ENCODE results near the gene VPS41. TPM values are rescaled to one million over a fixed set of nuclear protein-coding genes. Genes with fewer than 3 reads are reported as not detected.

VPS41 gene
- total RNA-seq, 2 experiments from 2014 or later = 23.2 to 46.1 TPM

DNA sequence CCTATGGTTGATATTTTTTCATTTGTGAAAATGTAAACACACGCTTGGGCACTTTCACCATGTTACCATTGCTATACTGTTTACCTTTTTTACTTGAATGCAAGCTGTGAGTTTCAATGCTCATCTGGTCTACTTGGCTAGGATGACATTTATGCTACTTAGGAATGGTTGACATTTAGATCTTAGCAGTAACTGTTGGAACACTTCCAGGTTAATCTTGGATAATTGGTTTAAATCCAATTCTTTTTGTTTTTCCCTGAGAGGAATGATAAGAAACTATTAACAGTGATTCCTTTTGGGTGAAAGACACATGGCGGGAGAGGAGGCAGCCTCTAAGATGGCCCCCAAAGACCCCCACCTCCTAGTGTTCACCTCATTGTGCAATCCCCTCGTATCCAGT is 226.4 kb downstream of the VPS41 start:
- Histone ChIP-seq H3K9me2 (ENCODE audit: insufficient read depth, low read length) (no peaks in the 10 kb centered on the region), H2AFZ (ENCODE audit: low read length) (no peak overlapping the region)
- DNase-seq (ENCODE audit: low spot score) = no peak

DNA sequence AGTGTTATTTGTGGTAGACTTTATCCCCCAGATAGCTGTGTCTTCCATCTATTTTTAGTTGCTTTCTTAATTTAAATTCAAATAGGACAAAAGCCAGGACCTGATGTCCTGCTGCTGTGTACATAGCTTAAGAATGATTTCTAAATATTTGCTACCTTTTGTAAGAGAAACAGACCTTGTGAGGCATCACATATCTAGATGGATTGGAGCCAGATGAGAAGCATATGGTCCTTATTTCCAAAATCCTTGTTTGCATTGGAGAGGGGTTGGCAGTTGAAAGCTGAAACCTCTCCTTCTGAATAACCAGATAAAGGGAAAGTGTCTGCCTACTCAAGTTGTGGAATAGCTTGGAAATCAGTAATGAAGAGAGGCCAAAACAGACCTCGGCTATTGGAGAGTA is 227.1 kb downstream of the VPS41 start:
- CTCF ChIA-PET (ENCODE audit: unreplicated experiment) = no interaction called here
- Histone ChIP-seq H3K9me2 (ENCODE audit: insufficient read depth, low read length) (no peaks in the 10 kb centered on the region), H4K20me1 (ENCODE audit: insufficient read depth, low read length) (no peaks in the 10 kb centered on the region), H2AFZ (ENCODE audit: low read length) (no peak overlapping the region), H3K4me1 (ENCODE audit: insufficient read depth, low read length, poor library complexity, severe bottlenecking) (no peaks in the 10 kb centered on the region), H3K4me2 (ENCODE audit: low read length) (no peak overlapping the region), H3K4me3 (ENCODE audit: low read depth, low read length, poor library complexity, severe bottlenecking) (no peak overlapping the region), H3K9me3 (ENCODE audit: low read length) (no peaks in the 10 kb centered on the region), H3K27ac (ENCODE audit: low read depth, low read length, poor library complexity, severe bottlenecking) (no peak overlapping the region), H3K79me2 (ENCODE audit: insufficient read depth, low read depth, low read length) (no peaks in the 10 kb centered on the region), H3K36me3 (ENCODE audit: insufficient read depth, low read length) (no peaks in the 10 kb centered on the region)
- no peak for TF ChIP-seq EZH2phosphoT487 (IDR thresholded peaks at IDR 0.05; ENCODE audit: borderline replicate concordance, low read depth, low read length)
- TF ChIP-seq, protein P1, sequence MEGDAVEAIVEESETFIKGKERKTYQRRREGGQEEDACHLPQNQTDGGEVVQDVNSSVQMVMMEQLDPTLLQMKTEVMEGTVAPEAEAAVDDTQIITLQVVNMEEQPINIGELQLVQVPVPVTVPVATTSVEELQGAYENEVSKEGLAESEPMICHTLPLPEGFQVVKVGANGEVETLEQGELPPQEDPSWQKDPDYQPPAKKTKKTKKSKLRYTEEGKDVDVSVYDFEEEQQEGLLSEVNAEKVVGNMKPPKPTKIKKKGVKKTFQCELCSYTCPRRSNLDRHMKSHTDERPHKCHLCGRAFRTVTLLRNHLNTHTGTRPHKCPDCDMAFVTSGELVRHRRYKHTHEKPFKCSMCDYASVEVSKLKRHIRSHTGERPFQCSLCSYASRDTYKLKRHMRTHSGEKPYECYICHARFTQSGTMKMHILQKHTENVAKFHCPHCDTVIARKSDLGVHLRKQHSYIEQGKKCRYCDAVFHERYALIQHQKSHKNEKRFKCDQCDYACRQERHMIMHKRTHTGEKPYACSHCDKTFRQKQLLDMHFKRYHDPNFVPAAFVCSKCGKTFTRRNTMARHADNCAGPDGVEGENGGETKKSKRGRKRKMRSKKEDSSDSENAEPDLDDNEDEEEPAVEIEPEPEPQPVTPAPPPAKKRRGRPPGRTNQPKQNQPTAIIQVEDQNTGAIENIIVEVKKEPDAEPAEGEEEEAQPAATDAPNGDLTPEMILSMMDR (conservative IDR thresholded peaks at IDR 0.05; ENCODE audit: low read length) = no peak
- intact Hi-C loops (cut with micrococcal nuclease; ENCODE audit: unreplicated experiment) = no loop called here
- no peak for DNase-seq (ENCODE audit: low spot score)
- BruUV-seq (replicated peaks) = no TSS peak
- POLR2A ChIA-PET = no interaction called here

More for the DNA sequence above, 226.4 kb downstream of the VPS41 start:
- TF ChIP-seq, protein P1 (conservative IDR thresholded peaks at IDR 0.05; ENCODE audit: low read length) = no peak
- no peak for TF ChIP-seq EZH2phosphoT487 (IDR thresholded peaks at IDR 0.05; ENCODE audit: borderline replicate concordance, low read depth, low read length)
- intact Hi-C loops (cut with micrococcal nuclease; ENCODE audit: unreplicated experiment) = no loop called here
- Histone ChIP-seq H3K4me1 (ENCODE audit: insufficient read depth, low read length, poor library complexity, severe bottlenecking) (no peaks in the 10 kb centered on the region), H3K4me3 (ENCODE audit: low read depth, low read length, poor library complexity, severe bottlenecking) (no peak overlapping the region), H3K27ac (ENCODE audit: low read depth, low read length, poor library complexity, severe bottlenecking) (no peak overlapping the region), H4K20me1 (ENCODE audit: insufficient read depth, low read length) (no peaks in the 10 kb centered on the region), H3K79me2 (ENCODE audit: insufficient read depth, low read depth, low read length) (no peaks in the 10 kb centered on the region), H3K36me3 (ENCODE audit: insufficient read depth, low read length) (no peaks in the 10 kb centered on the region), H3K9me3 (ENCODE audit: low read length) (no peaks in the 10 kb centered on the region), H3K4me2 (ENCODE audit: low read length) (no peak overlapping the region)
- ChIA-PET CTCF (ENCODE audit: unreplicated experiment) (interaction anchor here (1.0 kb wide), 1 partner anchor 28 kb away, joined by 3 read pairs; no protein-coding TSS in a partner anchor), POLR2A (no interaction called here)
- no TSS peak for BruUV-seq (replicated peaks)

DNA sequence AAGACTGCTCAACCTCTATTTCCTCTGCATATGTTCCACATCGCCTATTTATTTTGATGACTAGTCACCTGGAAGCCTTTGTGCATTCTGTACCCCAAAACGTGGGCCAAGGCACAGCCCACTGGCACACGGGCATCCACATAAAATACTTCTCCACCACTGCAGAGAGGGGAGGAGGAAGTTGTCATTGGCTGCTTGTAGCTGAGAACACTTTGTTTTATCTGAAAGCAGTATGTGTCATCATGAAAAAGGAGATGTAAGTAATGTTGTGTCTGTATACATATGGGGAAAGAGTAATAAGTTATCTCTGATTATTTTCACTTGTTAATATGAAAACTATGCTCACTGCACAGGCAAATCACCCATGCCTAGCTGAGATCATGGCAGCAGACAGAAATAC is 229.6 kb downstream of the VPS41 start:
- TF ChIP-seq EZH2phosphoT487 (IDR thresholded peaks at IDR 0.05; ENCODE audit: borderline replicate concordance, low read depth, low read length) = no peak
- TF ChIP-seq, protein P1 (conservative IDR thresholded peaks at IDR 0.05; ENCODE audit: low read length) = no peak
- ChIA-PET POLR2A (no interaction called here), CTCF (ENCODE audit: unreplicated experiment) (no interaction called here)
- Histone ChIP-seq H3K4me1 (ENCODE audit: insufficient read depth, low read length, poor library complexity, severe bottlenecking) (no peaks in the 10 kb centered on the region), H2AFZ (ENCODE audit: low read length) (no peak overlapping the region), H3K9me2 (ENCODE audit: insufficient read depth, low read length) (no peaks in the 10 kb centered on the region), H3K36me3 (ENCODE audit: insufficient read depth, low read length) (no peaks in the 10 kb centered on the region), H3K27ac (ENCODE audit: low read depth, low read length, poor library complexity, severe bottlenecking) (no peak overlapping the region), H4K20me1 (ENCODE audit: insufficient read depth, low read length) (no peaks in the 10 kb centered on the region), H3K4me3 (ENCODE audit: low read depth, low read length, poor library complexity, severe bottlenecking) (no peak overlapping the region), H3K4me2 (ENCODE audit: low read length) (no peak overlapping the region), H3K79me2 (ENCODE audit: insufficient read depth, low read depth, low read length) (no peaks in the 10 kb centered on the region), H3K9me3 (ENCODE audit: low read length) (no peaks in the 10 kb centered on the region)
- intact Hi-C loops (cut with micrococcal nuclease; ENCODE audit: unreplicated experiment) = no loop called here
- DNase-seq (ENCODE audit: low spot score) = no peak
- no TSS peak for BruUV-seq (replicated peaks)

Measured in OCI-LY7 (cell line).